HG02763 (cell line): Measurements from ENCODE around the gene DTNA.

Experiments used
- ATAC-seq: cut with Tn5 transposase; IDR thresholded peaks from one replicate; pipeline ENCODE4 v1.9.1; 2021; ENCODE audit warnings: mild to moderate bottlenecking, moderate library complexity; ENCODE audit not compliant: unreplicated experiment

DTNA gene

GRCh38 chr18:34805103-34805877, 95.2 kb downstream of the DTNA start:
- ATAC-seq, result no peak

- ATAC-seq, result no peak
Observed at GRCh38 chr18:34805878-34806351, 95.8 kb downstream of the DTNA start.

DNA sequence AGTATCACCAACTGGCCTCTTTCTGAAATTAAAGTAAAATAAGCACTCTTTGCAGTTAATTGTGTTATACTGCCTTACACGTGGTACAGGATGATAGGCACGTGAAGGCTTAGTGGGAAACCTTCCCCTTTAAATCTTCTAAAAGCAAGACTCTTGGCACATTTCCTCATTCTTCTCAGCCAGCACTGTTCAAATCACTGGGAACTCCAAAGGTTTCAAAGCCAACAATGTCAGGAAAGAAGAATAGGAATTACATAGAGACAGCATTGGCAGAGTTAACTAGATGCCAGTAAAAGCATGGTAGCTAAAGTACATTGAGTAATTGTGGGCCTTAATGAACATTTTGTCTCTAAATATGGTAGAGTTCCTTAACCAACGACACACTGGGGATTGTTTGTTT, 96.4 kb downstream of the DTNA start:
- no peak for ATAC-seq

GRCh38 chr18:34807106-34807796, 97.2 kb downstream of the DTNA start:
- no peak for ATAC-seq

GRCh38 chr18:34808389-34808788, 98.3 kb downstream of the DTNA start:
- no peak for ATAC-seq

DNA sequence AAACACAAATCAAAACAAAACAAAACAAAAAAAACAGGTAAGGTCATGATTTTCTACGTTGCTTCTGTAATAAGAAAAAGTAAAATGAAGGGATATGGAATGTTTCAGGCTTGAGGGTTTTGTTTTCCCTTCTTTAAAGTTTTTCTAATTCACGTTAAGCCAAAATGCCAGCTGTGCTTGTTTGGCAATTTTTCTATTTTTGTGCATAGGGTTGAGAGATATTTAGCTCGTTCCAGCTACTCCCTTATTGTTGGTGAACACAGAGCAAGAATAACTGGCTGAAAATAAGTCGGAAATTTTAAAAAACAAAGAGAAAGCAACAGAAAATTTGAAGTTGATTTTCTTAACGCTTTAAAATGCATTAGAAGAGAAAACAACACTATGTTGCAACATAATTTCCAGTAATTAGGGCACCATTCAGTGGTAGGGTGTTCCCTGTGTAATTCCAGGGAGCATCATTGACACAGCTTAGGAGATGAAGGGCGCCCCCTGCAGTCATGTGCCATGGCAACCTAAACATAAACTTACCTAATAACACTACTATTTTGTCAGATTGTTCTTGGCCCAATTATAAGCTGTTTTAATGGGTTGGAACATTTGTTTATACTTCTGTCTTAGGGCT, 99.5 kb downstream of the DTNA start:
- ATAC-seq, result no peak

DNA sequence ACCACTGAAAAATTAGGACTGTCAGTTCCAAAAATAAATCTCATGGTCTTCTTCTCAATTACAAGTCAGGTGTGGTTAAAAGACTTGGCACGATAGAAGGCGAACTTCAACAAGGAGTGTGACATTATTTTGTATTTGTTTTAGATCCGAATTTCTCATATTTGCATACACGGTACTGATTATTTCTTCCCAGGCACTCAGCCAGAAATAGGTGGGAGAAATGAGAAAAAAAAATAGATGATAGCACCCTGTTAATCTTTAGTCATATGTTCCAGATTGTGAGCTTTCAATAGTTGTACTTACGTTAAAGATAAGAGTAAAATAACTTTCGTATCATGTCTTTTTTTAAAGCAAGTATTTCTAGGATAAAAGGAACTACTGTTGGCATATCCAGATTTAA, 106.1 kb downstream of the DTNA start:
- no peak for ATAC-seq

DNA sequence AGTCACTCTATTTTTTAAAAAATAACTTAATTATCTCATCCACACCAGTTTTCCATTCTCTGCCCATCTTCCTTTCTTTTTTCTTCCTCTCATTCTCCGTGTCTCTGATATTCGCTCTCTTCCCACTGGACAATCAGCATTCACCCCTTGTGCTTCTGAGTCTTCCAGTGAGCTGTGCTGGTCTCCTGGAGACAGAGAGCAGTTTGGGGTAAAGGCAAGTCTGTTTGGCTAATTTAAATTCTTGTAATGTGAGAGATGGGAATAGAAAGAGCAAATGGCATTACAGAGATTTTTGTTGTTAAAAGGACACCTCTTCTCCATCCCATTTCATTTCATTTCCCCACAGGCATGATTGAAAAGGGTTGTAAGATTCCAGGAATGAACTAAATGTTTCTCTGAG, 107.5 kb downstream of the DTNA start:
- no peak for ATAC-seq

DNA sequence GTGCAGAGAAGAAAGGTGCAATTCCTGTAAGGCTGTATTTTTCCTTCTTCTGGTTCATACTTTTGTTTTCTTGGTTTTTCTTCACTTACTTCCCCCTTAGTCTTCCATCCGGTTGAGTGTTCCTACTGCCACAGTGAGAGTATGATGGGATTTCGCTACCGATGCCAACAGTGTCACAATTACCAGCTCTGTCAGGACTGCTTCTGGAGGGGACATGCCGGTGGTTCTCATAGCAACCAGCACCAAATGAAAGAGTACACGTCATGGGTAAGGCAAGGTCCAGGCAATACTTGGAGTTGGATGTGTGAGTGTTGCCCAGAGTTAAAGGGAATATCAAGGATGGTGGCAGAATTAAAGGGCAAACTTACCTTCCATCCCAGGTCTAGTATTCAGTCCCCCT, 108.0 kb downstream of the DTNA start:
- no peak for ATAC-seq

GRCh38 chr18:34820360-34821065, 110.4 kb downstream of the DTNA start:
- no peak for ATAC-seq

- ATAC-seq, result no peak
Observed at GRCh38 chr18:34821669-34822210, 111.6 kb downstream of the DTNA start.

DNA sequence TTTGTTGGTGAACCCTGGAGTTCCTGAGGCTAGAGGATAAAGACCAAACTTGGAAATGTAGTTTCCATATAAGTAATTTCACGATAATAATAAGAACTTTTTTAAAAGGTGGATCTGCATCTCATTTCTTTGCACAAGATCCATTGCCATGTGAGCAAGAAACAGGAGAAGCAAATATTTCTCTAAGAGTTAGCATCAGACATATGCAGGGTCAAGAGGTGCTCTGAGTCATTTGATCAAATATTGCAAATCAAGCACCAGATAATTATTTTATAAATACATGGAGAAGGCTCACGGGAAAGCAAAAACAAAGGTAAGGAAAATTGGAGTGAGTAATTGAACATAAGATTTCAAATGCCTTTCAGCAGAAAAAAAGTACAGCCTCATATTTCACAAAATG, 118.0 kb downstream of the DTNA start:
- ATAC-seq, result no peak

DNA sequence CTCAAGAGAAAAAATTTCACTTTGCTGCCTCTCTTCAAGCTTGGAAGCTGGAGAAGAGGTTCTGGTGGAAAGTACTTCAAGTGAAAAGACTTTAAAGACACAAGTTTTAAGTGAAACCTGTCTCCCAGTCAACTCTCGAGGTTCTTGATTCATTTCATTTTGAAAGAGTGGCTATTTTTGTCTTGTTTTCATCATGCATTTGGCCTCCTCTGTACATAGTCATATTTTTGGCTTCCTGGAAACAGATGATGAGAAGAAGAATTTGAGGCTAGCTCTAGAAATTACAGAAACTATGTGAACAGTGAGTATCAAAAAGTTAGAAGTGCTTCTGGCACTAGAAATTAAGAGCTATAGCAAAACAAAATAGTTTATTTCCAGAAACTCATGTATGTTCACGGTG, 124.8 kb downstream of the DTNA start:
- no peak for ATAC-seq

- no peak for ATAC-seq
Observed at GRCh38 chr18:34835466-34835865, 125.4 kb downstream of the DTNA start.

GRCh38 chr18:34837769-34838272, 127.7 kb downstream of the DTNA start:
- ATAC-seq, result no peak

DNA sequence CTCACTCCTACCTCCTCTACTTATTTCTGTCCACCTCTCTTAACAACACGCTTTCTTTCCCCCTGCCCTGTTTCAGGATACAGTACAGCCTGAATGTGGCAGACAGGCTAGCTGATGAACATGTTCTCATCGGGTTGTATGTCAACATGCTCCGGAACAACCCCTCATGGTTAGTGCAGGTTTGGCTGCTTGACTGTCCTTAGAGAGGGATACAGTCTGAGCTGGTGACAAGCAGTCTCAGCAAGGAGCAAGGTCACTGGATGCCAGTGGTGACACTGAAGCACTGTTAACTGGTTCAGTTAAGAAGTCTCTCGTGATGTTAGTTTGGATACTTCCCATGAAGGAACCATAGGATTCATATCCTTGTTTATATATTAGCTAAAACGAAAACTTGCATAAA, 128.6 kb downstream of the DTNA start:
- no peak for ATAC-seq

DNA sequence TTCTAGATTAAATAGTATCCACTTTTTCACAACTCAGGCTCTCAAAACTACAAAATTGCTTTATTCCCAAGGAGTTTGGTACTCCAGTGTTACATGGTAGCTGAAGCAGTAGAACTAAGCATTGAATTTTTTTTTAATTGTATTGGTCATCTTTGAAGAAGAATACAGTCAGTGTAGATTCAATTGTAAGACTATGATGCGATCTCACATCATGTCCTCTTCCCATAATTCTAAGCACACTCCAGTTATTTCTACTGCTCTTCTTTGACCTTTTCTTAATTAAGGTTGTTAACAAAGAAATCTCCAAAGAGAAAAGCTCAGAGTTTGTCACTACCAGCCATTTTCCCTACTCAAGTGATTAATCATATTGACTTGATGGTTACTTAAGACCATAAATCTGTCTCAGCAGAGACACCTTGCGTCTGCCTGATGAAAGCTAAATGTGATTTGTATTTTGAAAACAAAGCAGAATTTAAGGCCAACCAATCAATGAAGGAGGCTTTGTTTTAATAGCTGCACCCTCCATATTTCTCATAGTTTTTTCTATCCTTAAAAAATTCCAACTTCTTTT, 130.2 kb downstream of the DTNA start:
- ATAC-seq, result no peak

- ATAC-seq, result no peak
Observed at GRCh38 chr18:34841891-34842290, 131.8 kb downstream of the DTNA start.

DNA sequence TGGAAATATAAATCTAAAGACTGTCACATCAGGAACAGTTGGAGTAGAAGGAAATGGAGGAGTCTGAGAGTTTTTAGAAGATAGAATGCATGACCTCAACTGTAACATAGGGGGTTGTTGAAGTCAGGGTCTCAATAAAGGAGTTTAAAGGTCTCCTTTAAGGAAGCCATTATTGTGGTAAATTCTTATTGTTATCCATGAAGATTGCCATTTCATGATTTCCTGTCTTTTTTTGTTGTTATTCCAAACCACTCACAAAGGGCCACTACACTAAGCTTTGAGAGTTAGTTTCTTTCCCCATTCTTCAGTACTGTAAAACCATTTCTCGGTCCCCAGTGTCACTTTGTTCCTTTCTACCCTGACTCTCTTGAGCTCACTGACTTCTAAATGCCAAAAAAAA, 134.0 kb downstream of the DTNA start:
- ATAC-seq, result no peak

DNA sequence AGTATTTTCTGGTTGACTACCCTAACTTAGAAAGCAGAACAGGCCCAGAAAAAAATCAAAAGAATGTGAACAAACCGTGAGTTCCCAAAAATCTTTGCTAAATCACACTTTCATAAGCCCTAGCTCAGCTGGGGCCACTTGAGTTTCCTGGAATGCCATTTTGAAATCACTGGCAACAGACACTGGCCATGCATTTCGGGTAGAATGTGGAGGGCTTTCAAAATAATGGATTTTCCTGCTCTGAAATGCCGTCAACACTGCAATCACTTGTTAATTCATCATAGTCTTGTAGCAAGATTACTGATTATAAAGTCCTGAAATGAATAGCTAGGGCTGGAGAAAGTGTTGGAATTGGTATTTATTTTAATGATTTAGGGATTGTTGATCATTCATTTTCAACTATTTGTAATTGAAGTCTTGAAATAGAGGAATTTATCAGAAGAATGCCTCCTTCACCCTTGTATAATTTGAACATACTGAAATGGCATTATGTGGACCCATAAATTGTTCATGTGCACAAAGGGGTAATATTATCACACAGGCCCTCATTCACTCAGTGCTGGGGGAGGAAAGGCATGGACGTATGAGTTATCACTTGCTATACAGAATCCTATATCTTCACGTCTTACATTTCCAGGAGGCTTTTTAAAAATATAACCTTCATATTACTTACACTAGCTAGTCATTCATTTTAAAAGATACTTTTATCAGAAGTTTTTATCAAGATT, 134.8 kb downstream of the DTNA start:
- no peak for ATAC-seq
